Panc1 (cell line): ENCODE data around the gene BCR. TPM values are rescaled to one million over a fixed set of nuclear protein-coding genes. Genes with fewer than 3 reads are reported as not detected.

Experiments
- ATAC-seq: fragments of 200-7000 bp; cut with Tn5 transposase; 2 replicates; pipeline ENCODE4 v1.9.1; 2020; ENCODE audit warnings: mild to moderate bottlenecking, moderate library complexity
- BruUV-seq: library from RNA; stranded (reverse); fragments of 400-500 nt; replicated peaks from 2 replicates; lab custom pipeline; 2021; lab: Mats Ljungman, UMichigan
- CTCF ChIA-PET: fragments of 300-600 bp; sonication (Branson Sonifier 250); formaldehyde crosslinking; loops from one replicate; lab custom pipeline; 2022; ENCODE audit warnings: antibody characterized with exemption; lab: Charles Lee
- POLR2A ChIA-PET: fragments of 300-600 bp; sonication (Branson Sonifier 250); formaldehyde crosslinking; loops from one replicate; lab custom pipeline; 2022; ENCODE audit warnings: antibody characterized with exemption; lab: Charles Lee
- DNase-seq: peaks from one replicate; pipeline ENCODE4 v3.0.0-alpha.2; 2010; ENCODE audit warnings: low read depth, low spot score
- H3K27ac ChIP-seq: 2 replicates; pipeline ENCODE4 v1.5.1; 2011; ENCODE audit warnings: mild to moderate bottlenecking, low read length, inconsistent platforms
- H3K27me3 ChIP-seq: fragments of 200-500 bp; sonication (Bioruptor generic); 2 replicates; pipeline ENCODE4 v1.6.0; 2014; ENCODE audit warnings: low read length, inconsistent platforms; ENCODE audit not compliant: control insufficient read depth, insufficient read depth
- H3K36me3 ChIP-seq: fragments of 200-500 bp; sonication (Bioruptor generic); 2 replicates; pipeline ENCODE4 v1.5.1; 2014; ENCODE audit warnings: inconsistent platforms, mild to moderate bottlenecking, low read length, moderate library complexity; ENCODE audit not compliant: control insufficient read depth, insufficient read depth
- H3K4me1 ChIP-seq: 2 replicates; pipeline ENCODE4 v1.5.1; 2011; ENCODE audit warnings: inconsistent platforms, mild to moderate bottlenecking, low read length, moderate library complexity; ENCODE audit not compliant: control insufficient read depth, insufficient read depth
- H3K4me3 ChIP-seq, 2 experiments: 2 replicates each; pipeline ENCODE4 v1.5.1; 2011 to 2012; ENCODE audit warnings: low read depth in 2 of 2, low read length in 2 of 2, mild to moderate bottlenecking in 2 of 2, inconsistent platforms in 1 of 2, moderate library complexity in 1 of 2
- H3K9me3 ChIP-seq: fragments of 200-500 bp; sonication (Bioruptor generic); 2 replicates; pipeline ENCODE4 v1.5.1; 2014; ENCODE audit warnings: low read depth, mild to moderate bottlenecking, inconsistent platforms, low read length, moderate library complexity; ENCODE audit not compliant: control insufficient read depth, insufficient read depth
- POLR2AphosphoS5 ChIP-seq: IDR thresholded peaks from 2 replicates; pipeline ENCODE4 v1.6.1; 2012; ENCODE audit warnings: mild to moderate bottlenecking, low read depth, low read length, moderate library complexity
- SIN3A ChIP-seq: IDR thresholded peaks from 2 replicates; pipeline ENCODE4 v1.6.1; 2012; ENCODE audit warnings: low read depth, mild to moderate bottlenecking, low read length, moderate library complexity, borderline replicate concordance; ENCODE audit not compliant: insufficient read depth
- TCF7L2 ChIP-seq: IDR thresholded peaks from 2 replicates; pipeline ENCODE4 v1.6.1; 2011; ENCODE audit warnings: mild to moderate bottlenecking, low read depth, low read length, inconsistent platforms
- in situ Hi-C: cut with HindIII; loops from 2 replicates; pipeline ENCODE4 v1.10.0; 2016; ENCODE audit warnings: low sequenced_read_pairs, low pct_unique_long_range_greater_than_20kb
- intact Hi-C: fragments of 100-400 bp; cut with micrococcal nuclease; formaldehyde crosslinking; loops from one replicate; pipeline ENCODE4 v1.10.0; 2022; ENCODE audit not compliant: unreplicated experiment
- total RNA-seq: library from RNA; stranded (reverse); gene quantifications from one replicate; pipeline ENCODE4 v1.2.1, GENCODE V29; 2021; ENCODE audit not compliant: unreplicated experiment
- TF ChIP-seq, protein P1 (sequence below), 2 experiments: IDR thresholded peaks; 2 replicates each; pipeline ENCODE4 v1.6.1; 2011 to 2012; ENCODE audit warnings: low read depth in 2 of 2, control low read depth in 1 of 2, low read length in 1 of 2, mild to moderate bottlenecking in 1 of 2, moderate library complexity in 1 of 2; ENCODE audit not compliant: insufficient read depth in 1 of 2
- TF ChIP-seq, protein P2 (sequence below): fragments of 450-650 bp; IDR thresholded peaks from 2 replicates; pipeline ENCODE4 v1.5.1; 2017; ENCODE audit warnings: mild to moderate bottlenecking

The BCR gene
- total RNA-seq, 1 experiment from 2014 or later = 32.1 TPM

DNA sequence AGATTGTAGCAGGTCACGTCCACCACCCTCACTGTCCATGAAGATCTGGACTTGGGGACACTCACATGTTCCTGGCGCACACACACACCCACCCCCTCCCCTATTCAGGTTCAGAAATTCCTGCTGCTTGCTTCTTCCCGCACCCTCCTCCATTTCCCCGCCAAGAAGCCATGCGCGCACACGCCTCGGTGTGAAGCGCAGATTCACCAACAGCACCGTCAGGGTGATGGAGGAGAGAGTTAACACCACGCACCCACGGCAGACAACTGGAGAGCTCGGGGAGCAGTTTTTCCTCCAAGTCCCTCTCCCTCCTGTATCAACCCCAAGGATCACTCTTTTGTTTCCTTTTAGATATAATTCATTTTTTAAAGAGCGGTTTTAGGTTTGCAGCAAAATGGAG, 113.4 kb downstream of the BCR start:
- Histone ChIP-seq H3K4me1 (no peaks in the 10 kb centered on the region), H3K27me3 (no peaks in the 10 kb centered on the region), H3K27ac (no peak overlapping the region), H3K36me3 (no peaks in the 10 kb centered on the region), H3K9me3 (no peaks in the 10 kb centered on the region), H3K4me3 (no peak overlapping the region)
- intact Hi-C loops = no loop called here
- in situ Hi-C loops = no loop called here
- POLR2A ChIA-PET = no interaction called here
- no TSS peak for BruUV-seq
- no peak for TF ChIP-seq SIN3A
- TF ChIP-seq TCF7L2 = no peak
- TF ChIP-seq, protein P1, sequence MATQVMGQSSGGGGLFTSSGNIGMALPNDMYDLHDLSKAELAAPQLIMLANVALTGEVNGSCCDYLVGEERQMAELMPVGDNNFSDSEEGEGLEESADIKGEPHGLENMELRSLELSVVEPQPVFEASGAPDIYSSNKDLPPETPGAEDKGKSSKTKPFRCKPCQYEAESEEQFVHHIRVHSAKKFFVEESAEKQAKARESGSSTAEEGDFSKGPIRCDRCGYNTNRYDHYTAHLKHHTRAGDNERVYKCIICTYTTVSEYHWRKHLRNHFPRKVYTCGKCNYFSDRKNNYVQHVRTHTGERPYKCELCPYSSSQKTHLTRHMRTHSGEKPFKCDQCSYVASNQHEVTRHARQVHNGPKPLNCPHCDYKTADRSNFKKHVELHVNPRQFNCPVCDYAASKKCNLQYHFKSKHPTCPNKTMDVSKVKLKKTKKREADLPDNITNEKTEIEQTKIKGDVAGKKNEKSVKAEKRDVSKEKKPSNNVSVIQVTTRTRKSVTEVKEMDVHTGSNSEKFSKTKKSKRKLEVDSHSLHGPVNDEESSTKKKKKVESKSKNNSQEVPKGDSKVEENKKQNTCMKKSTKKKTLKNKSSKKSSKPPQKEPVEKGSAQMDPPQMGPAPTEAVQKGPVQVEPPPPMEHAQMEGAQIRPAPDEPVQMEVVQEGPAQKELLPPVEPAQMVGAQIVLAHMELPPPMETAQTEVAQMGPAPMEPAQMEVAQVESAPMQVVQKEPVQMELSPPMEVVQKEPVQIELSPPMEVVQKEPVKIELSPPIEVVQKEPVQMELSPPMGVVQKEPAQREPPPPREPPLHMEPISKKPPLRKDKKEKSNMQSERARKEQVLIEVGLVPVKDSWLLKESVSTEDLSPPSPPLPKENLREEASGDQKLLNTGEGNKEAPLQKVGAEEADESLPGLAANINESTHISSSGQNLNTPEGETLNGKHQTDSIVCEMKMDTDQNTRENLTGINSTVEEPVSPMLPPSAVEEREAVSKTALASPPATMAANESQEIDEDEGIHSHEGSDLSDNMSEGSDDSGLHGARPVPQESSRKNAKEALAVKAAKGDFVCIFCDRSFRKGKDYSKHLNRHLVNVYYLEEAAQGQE (IDR thresholded peaks at IDR 0.05; ENCODE audit: insufficient read depth in 1 of 2, low read depth in 2 of 2, low read length in 1 of 2) = no peak
- TF ChIP-seq POLR2AphosphoS5 = no peak
- TF ChIP-seq, protein P2, sequence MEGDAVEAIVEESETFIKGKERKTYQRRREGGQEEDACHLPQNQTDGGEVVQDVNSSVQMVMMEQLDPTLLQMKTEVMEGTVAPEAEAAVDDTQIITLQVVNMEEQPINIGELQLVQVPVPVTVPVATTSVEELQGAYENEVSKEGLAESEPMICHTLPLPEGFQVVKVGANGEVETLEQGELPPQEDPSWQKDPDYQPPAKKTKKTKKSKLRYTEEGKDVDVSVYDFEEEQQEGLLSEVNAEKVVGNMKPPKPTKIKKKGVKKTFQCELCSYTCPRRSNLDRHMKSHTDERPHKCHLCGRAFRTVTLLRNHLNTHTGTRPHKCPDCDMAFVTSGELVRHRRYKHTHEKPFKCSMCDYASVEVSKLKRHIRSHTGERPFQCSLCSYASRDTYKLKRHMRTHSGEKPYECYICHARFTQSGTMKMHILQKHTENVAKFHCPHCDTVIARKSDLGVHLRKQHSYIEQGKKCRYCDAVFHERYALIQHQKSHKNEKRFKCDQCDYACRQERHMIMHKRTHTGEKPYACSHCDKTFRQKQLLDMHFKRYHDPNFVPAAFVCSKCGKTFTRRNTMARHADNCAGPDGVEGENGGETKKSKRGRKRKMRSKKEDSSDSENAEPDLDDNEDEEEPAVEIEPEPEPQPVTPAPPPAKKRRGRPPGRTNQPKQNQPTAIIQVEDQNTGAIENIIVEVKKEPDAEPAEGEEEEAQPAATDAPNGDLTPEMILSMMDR = no peak
- CTCF ChIA-PET = interaction anchor here (1.3 kb wide), 1 partner anchor 12 kb away, joined by 3 read pairs; no protein-coding TSS in a partner anchor
- DNase-seq (no peak), ATAC-seq (no peak)

GRCh38 chr22:23294221-23294620, 113.9 kb downstream of the BCR start:
- TF ChIP-seq, protein P1 (IDR thresholded peaks at IDR 0.05; ENCODE audit: insufficient read depth in 1 of 2, low read depth in 2 of 2, low read length in 1 of 2) = no peak
- TF ChIP-seq TCF7L2 (no peak), POLR2AphosphoS5 (no peak)
- TF ChIP-seq, protein P2 = no peak
- no peaks in the 10 kb centered on the region for H3K36me3 ChIP-seq
- intact Hi-C loops = no loop called here
- no peak overlapping the region for H3K4me3 ChIP-seq
- no peaks in the 10 kb centered on the region for H3K4me1 ChIP-seq
- DNase-seq (no peak), ATAC-seq (no peak)
- ChIA-PET CTCF (no interaction called here), POLR2A (no interaction called here)
- H3K27ac ChIP-seq = no peak overlapping the region
- no TSS peak for BruUV-seq
- in situ Hi-C loops = no loop called here
- no peaks in the 10 kb centered on the region for H3K27me3 ChIP-seq
- H3K9me3 ChIP-seq = no peaks in the 10 kb centered on the region
